K562 (cell line): Measurements from ENCODE around the gene UHMK1. TPM values are rescaled to one million over a fixed set of nuclear protein-coding genes. Genes with fewer than 3 reads are reported as not detected.

Experiments used
- ATAC-seq: fragments of 200-7000 bp; cut with Tn5 transposase; 3 replicates; pipeline ENCODE4 v1.9.1; 2020; ENCODE audit warnings: moderate library complexity
- BruUV-seq: library from RNA; stranded (reverse); fragments of 400-500 nt; replicated peaks from 2 replicates; lab custom pipeline; 2021; lab: Mats Ljungman, UMichigan
- CTCF ChIA-PET: fragments of 300-600 bp; formaldehyde crosslinking; extraction: SDS; loops from one replicate; lab custom pipeline; 2021; ENCODE audit warnings: low intra/inter-chr PET ratio; lab: Yijun Ruan, JAX
- POLR2A ChIA-PET: fragments of 300-600, 350-650 bp; sonication (Branson Sonifier 250); formaldehyde crosslinking; extraction: SDS; loops from one replicate; lab custom pipeline; 2021; ENCODE audit warnings: antibody characterized with exemption, inconsistent platforms; lab: Yijun Ruan, JAX
- DNase-seq, 4 experiments: peaks; one replicate each; pipeline versions ENCODE4 v3.0.0 to v3.0.0-alpha.2; 2011 to 2018; ENCODE audit warnings: low spot score in 3 of 4, mixed read lengths in 3 of 4; ENCODE audit errors: extremely low read depth in 1 of 4
- FAIRE-seq: peaks from 2 replicates; lab custom pipeline; 2011; peaks lifted over from hg19 to GRCh38; lab: Jason Lieb, UNC
- H2AFZ ChIP-seq: 2 replicates; pipeline ENCODE4 v1.6.0; 2011; ENCODE audit warnings: low read depth, low read length, control low read depth, inconsistent platforms
- H3K27ac ChIP-seq: fragments of 200-600 bp; 3 replicates; pipeline ENCODE4 v1.8.0; 2011; ENCODE audit warnings: low read depth, mild to moderate bottlenecking, control low read depth, inconsistent platforms, low read length, moderate library complexity, mixed read lengths; ENCODE audit errors: extremely low read depth
- H3K27me3 ChIP-seq, 2 experiments: fragments of 300-600 bp in 1 of 2; 2 replicates in 1 of 2; 3 replicates in 1 of 2; pipeline versions ENCODE4 v1.6.0 to v1.8.0; 2011; ENCODE audit warnings: inconsistent platforms in 2 of 2, low read length in 2 of 2, mild to moderate bottlenecking in 1 of 2, mixed read lengths in 1 of 2, moderate library complexity in 1 of 2; ENCODE audit not compliant: control insufficient read depth in 2 of 2, insufficient read depth in 2 of 2
- H3K36me3 ChIP-seq: fragments of 300-600 bp; 3 replicates; pipeline ENCODE4 v1.8.0; 2011; ENCODE audit warnings: mild to moderate bottlenecking, low read length, inconsistent platforms; ENCODE audit not compliant: control insufficient read depth, insufficient read depth
- H3K4me1 ChIP-seq, 2 experiments: fragments of 200-600 bp in 1 of 2; replicated peaks in 1 of 2; 2 replicates in 1 of 2; 3 replicates in 1 of 2; pipeline versions ENCODE4 v1.5.1 to v1.8.0; 2011; ENCODE audit warnings: inconsistent platforms in 2 of 2, low read length in 2 of 2, mild to moderate bottlenecking in 1 of 2, mixed read lengths in 1 of 2, moderate library complexity in 1 of 2; ENCODE audit not compliant: control insufficient read depth in 2 of 2, insufficient read depth in 2 of 2
- H3K4me2 ChIP-seq: 2 replicates; pipeline ENCODE4 v1.6.1; 2011; ENCODE audit warnings: low read length, control low read depth, inconsistent platforms, mixed read lengths; ENCODE audit not compliant: insufficient read depth
- H3K4me3 ChIP-seq: fragments of 200-600 bp; sonication (generic), shearing (Covaris generic); 2 replicates; pipeline ENCODE4 v1.5.1; 2016; ENCODE audit warnings: control low read depth, inconsistent platforms
- H3K79me2 ChIP-seq: fragments of 200-600 bp; 3 replicates; pipeline ENCODE4 v1.8.0; 2011; ENCODE audit warnings: low read length, inconsistent platforms; ENCODE audit not compliant: control insufficient read depth, insufficient read depth
- H3K9ac ChIP-seq, 2 experiments: 2 replicates each; pipeline versions ENCODE4 v1.6.0 to v1.6.1; 2011; ENCODE audit warnings: low read depth in 2 of 2, low read length in 2 of 2, control low read depth in 1 of 2, inconsistent platforms in 1 of 2, mild to moderate bottlenecking in 1 of 2, mixed read lengths in 1 of 2; ENCODE audit not compliant: insufficient read depth in 1 of 2
- H3K9me1 ChIP-seq: one replicate; pipeline ENCODE4 v1.6.0; 2011; ENCODE audit warnings: inconsistent platforms, mild to moderate bottlenecking, low read length, moderate library complexity; ENCODE audit not compliant: control insufficient read depth, insufficient read depth
- H3K9me3 ChIP-seq: replicated peaks from 2 replicates; pipeline ENCODE4 v1.5.1; 2011; ENCODE audit warnings: low read depth, low read length, inconsistent platforms; ENCODE audit not compliant: control insufficient read depth, insufficient read depth
- H4K20me1 ChIP-seq: replicated peaks from 2 replicates; pipeline ENCODE4 v1.6.1; 2011; ENCODE audit warnings: low read length, inconsistent platforms, mixed read lengths; ENCODE audit not compliant: control insufficient read depth, insufficient read depth
- CXXC5 ChIP-seq: fragments of 250-450 bp; sonication (Bioruptor Pico); IDR thresholded peaks from 2 replicates; pipeline ENCODE4 v1.8.0; 2022; ENCODE audit warnings: inconsistent platforms, mild to moderate bottlenecking, moderate library complexity
- E2F3 ChIP-seq: fragments of 250-450 bp; sonication (Bioruptor Pico); IDR thresholded peaks from 2 replicates; pipeline ENCODE4 v1.4.0; 2020; ENCODE audit warnings: mild to moderate bottlenecking
- FOXM1 ChIP-seq, 2 experiments: fragments of 450-650 bp in 1 of 2; sonication (generic) in 1 of 2; formaldehyde crosslinking in 1 of 2; IDR thresholded peaks; 2 replicates each; pipeline versions ENCODE4 v1.6.1 to v1.9.0; 2017 to 2022; ENCODE audit warnings: low read depth in 2 of 2, mild to moderate bottlenecking in 2 of 2, missing genetic modification reagents in 1 of 2, moderate library complexity in 1 of 2
- MBD2 ChIP-seq: sonication (generic); IDR thresholded peaks from 2 replicates; pipeline ENCODE4 v1.6.1; 2016; ENCODE audit warnings: low read depth, borderline replicate concordance
- NRF1 ChIP-seq, 2 experiments: fragments of 450-650 bp; IDR thresholded peaks in 1 of 2; conservative IDR thresholded peaks in 1 of 2; 2 replicates each; pipeline ENCODE4 v1.6.1; 2014; ENCODE audit warnings: mild to moderate bottlenecking in 2 of 2
- SRSF1 ChIP-seq: fragments of 200-400 bp; formaldehyde crosslinking; IDR thresholded peaks from 2 replicates; pipeline ENCODE4 v1.6.1; 2017; ENCODE audit warnings: mild to moderate bottlenecking, low read depth, low read length, moderate library complexity
- TCF15 ChIP-seq: fragments of 250-450 bp; sonication (Bioruptor Pico); IDR thresholded peaks from 2 replicates; pipeline ENCODE4 v1.8.0; 2022; ENCODE audit warnings: moderate library complexity, mild to moderate bottlenecking, inconsistent platforms
- ZNF384 ChIP-seq: IDR thresholded peaks from 2 replicates; pipeline ENCODE4 v1.6.1; 2012; ENCODE audit warnings: low read depth, low read length, improper control_type of control experiment
- ZNF589 ChIP-seq: fragments of 200-800 bp; sonication (Bioruptor generic); IDR thresholded peaks from 2 replicates; pipeline ENCODE4 v1.6.1; 2016; ENCODE audit warnings: low read depth, missing genetic modification characterization, missing compliant biosample characterization
- WGBS: fragments of 100-300 bp; shearing (Covaris generic); methylation state at CpG from one replicate; pipeline ENCODE4 v1.1.6; 2016; ENCODE audit warnings: low coverage, mixed read lengths; ENCODE audit not compliant: insufficient coverage; ENCODE audit errors: missing lambda C conversion rate; 5-methylcytosine and 5-hydroxymethylcytosine counted together
- in situ Hi-C: fragments of 300-500 bp; cut with MboI; formaldehyde crosslinking; loops from 4 replicates; pipeline ENCODE4 v1.15.0; 2018; ENCODE audit warnings: inconsistent platforms, mixed read lengths
- intact Hi-C: fragments of 100-400 bp; cut with micrococcal nuclease; formaldehyde crosslinking; loops from 2 replicates; pipeline ENCODE4 v1.14.2; 2022
- polyA plus RNA-seq, 8 experiments: library from polyadenylated mRNA; depleted of rRNA in 4 of 8; stranded (reverse) in 5 of 8; unstranded in 3 of 8; fragments of >200 nt; fragmentation: Nextera tagmentation in 2 of 8; fragmentation: Illumina TruSeq in 1 of 8; extraction: Ambion mirVana in 2 of 8; extraction: Trizol in 1 of 8; gene quantifications; 2 replicates each; pipeline versions ENCODE4 v1.2.1 to v1.2.3, GENCODE V29; 2011 to 2014; ENCODE audit warnings: inconsistent platforms in 1 of 8, missing spikeins in 1 of 8
- total RNA-seq, 7 experiments: library from RNA; depleted of rRNA in 6 of 7; stranded (reverse); fragments of >200 nt in 6 of 7; fragmentation: Illumina TruSeq in 2 of 7; extraction: Trizol in 2 of 7; gene quantifications; 2 replicates each; pipeline versions ENCODE4 v1.2.1 to v1.2.3, GENCODE V29; 2011 to 2021; ENCODE audit warnings: low replicate concordance in 1 of 7
- TF ChIP-seq, protein P1 (sequence below), 2 experiments: fragments of 200-800 bp in 1 of 2; sonication (Bioruptor generic) in 1 of 2; sonication (generic) in 1 of 2; formaldehyde crosslinking in 1 of 2; IDR thresholded peaks in 1 of 2; conservative IDR thresholded peaks in 1 of 2; 2 replicates each; pipeline versions ENCODE4 v1.5.0 to v1.6.1; 2016 to 2020; ENCODE audit warnings: missing compliant biosample characterization in 1 of 2, missing genetic modification characterization in 1 of 2, missing genetic modification reagents in 1 of 2
- TF ChIP-seq, protein P2 (sequence below): fragments of 450-650 bp; IDR thresholded peaks from 2 replicates; pipeline ENCODE4 v1.6.1; 2014; ENCODE audit warnings: low read depth, mild to moderate bottlenecking, moderate library complexity, borderline replicate concordance
- TF ChIP-seq, protein P3 (sequence below), 2 experiments: fragments of 150-350 bp in 1 of 2; IDR thresholded peaks; 2 replicates each; pipeline ENCODE4 v1.6.1; 2012 to 2016; ENCODE audit warnings: low read depth in 2 of 2, low read length in 2 of 2, mild to moderate bottlenecking in 1 of 2, moderate library complexity in 1 of 2

The UHMK1 gene
- total and polyA plus RNA-seq, 9 of the 15 experiments (the other 6 are each of a cell fraction or from before 2014, with no cell fraction given) = 13.1 to 72.4 (median 38.3) TPM

DNA sequence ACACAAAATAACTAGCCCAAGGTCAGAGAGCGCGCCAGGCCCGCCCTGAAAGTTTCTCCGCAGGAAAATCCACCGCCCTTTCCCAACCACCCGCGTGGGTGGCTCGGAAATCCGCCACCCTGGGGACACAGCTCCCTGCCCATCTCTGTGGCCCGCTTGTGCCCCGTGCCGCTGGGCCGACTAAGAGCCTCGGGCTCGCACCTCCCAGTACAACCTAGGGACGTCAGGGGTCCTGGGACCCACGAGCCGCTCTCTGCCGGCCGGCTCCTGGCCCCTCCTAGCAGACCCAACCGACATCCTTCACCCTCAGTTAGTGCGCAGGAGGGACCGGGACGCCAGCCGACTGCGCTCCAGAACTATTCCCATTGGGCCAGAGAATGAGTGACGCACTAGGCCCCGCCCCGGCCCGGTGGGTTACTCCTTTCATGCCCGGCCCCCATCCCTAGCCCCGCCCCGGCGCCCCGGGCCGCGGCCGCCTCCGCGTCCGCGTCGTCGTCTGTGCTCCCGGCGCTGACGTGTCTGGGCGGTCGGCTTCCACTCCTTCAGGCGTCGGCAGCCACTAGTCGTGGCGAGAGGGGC is 63.5 kb downstream of the UHMK1 start:
- peak overlapping the region; percentile 84 for H3K4me3 ChIP-seq
- DNase-seq (peak; percentile 97 to 99 (median 98)), ATAC-seq (peak; percentile 90), FAIRE-seq (peak; percentile 72)
- H3K27me3 ChIP-seq = no peaks in the 10 kb centered on the region
- peaks cover 6% of the 10 kb centered on the region; the same call in 1 of the 2 replicates for H4K20me1 ChIP-seq
- intact Hi-C loops (loop anchor here (1.0 kb wide), 1 partner anchor 204 kb away; no protein-coding TSS in a partner anchor), in situ Hi-C loops (no loop called here)
- peak overlapping the region; percentile 85 to 92 for H3K9ac ChIP-seq
- no TSS peak for BruUV-seq
- peaks cover 14% of the 10 kb centered on the region for H3K36me3 ChIP-seq
- peak overlapping the region; percentile 81 for H3K4me2 ChIP-seq
- H3K9me3 ChIP-seq = no peaks in the 10 kb centered on the region
- H3K79me2 ChIP-seq = peaks cover 47% of the 10 kb centered on the region
- no peaks in the 10 kb centered on the region for H3K9me1 ChIP-seq
- peak overlapping the region; percentile 96 for H2AFZ ChIP-seq
- ChIA-PET CTCF (no interaction called here), POLR2A (interaction anchor here (0.5 to 2.5 kb wide), 8 partner anchors 10 to 1885 kb away, joined by 3 to 17 read pairs (median 4); no protein-coding TSS in a partner anchor)
- peaks cover 19 to 21% of the 10 kb centered on the region in 2 experiments; a peak in 4 of 5 replicates for H3K4me1 ChIP-seq
- H3K27ac ChIP-seq = peak overlapping the region; percentile 83
- under 1% methylated on average over 44 of the region's 53 CpGs for WGBS
- peak; percentile 65; the same call in 1 of the 2 replicates for TF ChIP-seq E2F3 (CRISPR knock-in tag)
- TF ChIP-seq ZNF384 = no peak
- peak; percentile 92 to 93 for TF ChIP-seq NRF1 (conservative IDR thresholded peaks at IDR 0.05 in 1 of 2, IDR thresholded peaks at IDR 0.05 in 1 of 2)
- TF ChIP-seq TCF15 (CRISPR knock-in tag) = no peak
- peak; percentile 94 for TF ChIP-seq CXXC5 (CRISPR knock-in tag)
- TF ChIP-seq ZNF589 (CRISPR knock-in tag) = 0 out of 2 replicates have a peak, but pooled peaks have one; percentile 60
- TF ChIP-seq, protein P1, sequence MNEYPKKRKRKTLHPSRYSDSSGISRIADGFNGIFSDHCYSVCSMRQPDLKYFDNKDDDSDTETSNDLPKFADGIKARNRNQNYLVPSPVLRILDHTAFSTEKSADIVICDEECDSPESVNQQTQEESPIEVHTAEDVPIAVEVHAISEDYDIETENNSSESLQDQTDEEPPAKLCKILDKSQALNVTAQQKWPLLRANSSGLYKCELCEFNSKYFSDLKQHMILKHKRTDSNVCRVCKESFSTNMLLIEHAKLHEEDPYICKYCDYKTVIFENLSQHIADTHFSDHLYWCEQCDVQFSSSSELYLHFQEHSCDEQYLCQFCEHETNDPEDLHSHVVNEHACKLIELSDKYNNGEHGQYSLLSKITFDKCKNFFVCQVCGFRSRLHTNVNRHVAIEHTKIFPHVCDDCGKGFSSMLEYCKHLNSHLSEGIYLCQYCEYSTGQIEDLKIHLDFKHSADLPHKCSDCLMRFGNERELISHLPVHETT (CRISPR knock-in tag; conservative IDR thresholded peaks at IDR 0.05 in 1 of 2, IDR thresholded peaks at IDR 0.05 in 1 of 2) = no peak; a peak in 1 of 4 replicates
- TF ChIP-seq, protein P2, sequence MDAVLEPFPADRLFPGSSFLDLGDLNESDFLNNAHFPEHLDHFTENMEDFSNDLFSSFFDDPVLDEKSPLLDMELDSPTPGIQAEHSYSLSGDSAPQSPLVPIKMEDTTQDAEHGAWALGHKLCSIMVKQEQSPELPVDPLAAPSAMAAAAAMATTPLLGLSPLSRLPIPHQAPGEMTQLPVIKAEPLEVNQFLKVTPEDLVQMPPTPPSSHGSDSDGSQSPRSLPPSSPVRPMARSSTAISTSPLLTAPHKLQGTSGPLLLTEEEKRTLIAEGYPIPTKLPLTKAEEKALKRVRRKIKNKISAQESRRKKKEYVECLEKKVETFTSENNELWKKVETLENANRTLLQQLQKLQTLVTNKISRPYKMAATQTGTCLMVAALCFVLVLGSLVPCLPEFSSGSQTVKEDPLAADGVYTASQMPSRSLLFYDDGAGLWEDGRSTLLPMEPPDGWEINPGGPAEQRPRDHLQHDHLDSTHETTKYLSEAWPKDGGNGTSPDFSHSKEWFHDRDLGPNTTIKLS = peak; percentile 89; the same call in 1 of the 2 replicates
- TF ChIP-seq FOXM1 (IDR thresholded peaks at IDR 0.05; ENCODE audit: low read depth) = no peak
- peak; percentile 78 for TF ChIP-seq FOXM1 (CRISPR knock-in tag; IDR thresholded peaks at IDR 0.05; ENCODE audit: low read depth)
- TF ChIP-seq MBD2 = peak; percentile 74; the same call in 1 of the 2 replicates
- TF ChIP-seq, protein P3, sequence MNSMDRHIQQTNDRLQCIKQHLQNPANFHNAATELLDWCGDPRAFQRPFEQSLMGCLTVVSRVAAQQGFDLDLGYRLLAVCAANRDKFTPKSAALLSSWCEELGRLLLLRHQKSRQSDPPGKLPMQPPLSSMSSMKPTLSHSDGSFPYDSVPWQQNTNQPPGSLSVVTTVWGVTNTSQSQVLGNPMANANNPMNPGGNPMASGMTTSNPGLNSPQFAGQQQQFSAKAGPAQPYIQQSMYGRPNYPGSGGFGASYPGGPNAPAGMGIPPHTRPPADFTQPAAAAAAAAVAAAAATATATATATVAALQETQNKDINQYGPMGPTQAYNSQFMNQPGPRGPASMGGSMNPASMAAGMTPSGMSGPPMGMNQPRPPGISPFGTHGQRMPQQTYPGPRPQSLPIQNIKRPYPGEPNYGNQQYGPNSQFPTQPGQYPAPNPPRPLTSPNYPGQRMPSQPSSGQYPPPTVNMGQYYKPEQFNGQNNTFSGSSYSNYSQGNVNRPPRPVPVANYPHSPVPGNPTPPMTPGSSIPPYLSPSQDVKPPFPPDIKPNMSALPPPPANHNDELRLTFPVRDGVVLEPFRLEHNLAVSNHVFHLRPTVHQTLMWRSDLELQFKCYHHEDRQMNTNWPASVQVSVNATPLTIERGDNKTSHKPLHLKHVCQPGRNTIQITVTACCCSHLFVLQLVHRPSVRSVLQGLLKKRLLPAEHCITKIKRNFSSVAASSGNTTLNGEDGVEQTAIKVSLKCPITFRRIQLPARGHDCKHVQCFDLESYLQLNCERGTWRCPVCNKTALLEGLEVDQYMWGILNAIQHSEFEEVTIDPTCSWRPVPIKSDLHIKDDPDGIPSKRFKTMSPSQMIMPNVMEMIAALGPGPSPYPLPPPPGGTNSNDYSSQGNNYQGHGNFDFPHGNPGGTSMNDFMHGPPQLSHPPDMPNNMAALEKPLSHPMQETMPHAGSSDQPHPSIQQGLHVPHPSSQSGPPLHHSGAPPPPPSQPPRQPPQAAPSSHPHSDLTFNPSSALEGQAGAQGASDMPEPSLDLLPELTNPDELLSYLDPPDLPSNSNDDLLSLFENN (IDR thresholded peaks at IDR 0.05; ENCODE audit: low read depth in 2 of 2, low read length in 2 of 2) = 0 out of 4 replicates have a peak, but pooled peaks of 1 of the 2 experiments have one; percentile 1
- 0 out of 2 replicates have a peak, but pooled peaks have one; percentile 61 for TF ChIP-seq SRSF1
